AG10803 (cell line): ENCODE data around the gene GFAP.

Source experiments
- DNase-seq: peaks from one replicate; pipeline ENCODE4 v3.0.0; 2010; ENCODE audit warnings: low read depth
- H3K4me3 ChIP-seq: 2 replicates; pipeline ENCODE4 v1.5.1; 2011; ENCODE audit warnings: mild to moderate bottlenecking, low read length, control low read depth
- TF ChIP-seq, protein P1 (sequence below): conservative IDR thresholded peaks from 2 replicates; pipeline ENCODE4 v1.5.1; 2011; ENCODE audit warnings: mild to moderate bottlenecking, low read length, control low read depth, inconsistent platforms

GFAP gene

DNA sequence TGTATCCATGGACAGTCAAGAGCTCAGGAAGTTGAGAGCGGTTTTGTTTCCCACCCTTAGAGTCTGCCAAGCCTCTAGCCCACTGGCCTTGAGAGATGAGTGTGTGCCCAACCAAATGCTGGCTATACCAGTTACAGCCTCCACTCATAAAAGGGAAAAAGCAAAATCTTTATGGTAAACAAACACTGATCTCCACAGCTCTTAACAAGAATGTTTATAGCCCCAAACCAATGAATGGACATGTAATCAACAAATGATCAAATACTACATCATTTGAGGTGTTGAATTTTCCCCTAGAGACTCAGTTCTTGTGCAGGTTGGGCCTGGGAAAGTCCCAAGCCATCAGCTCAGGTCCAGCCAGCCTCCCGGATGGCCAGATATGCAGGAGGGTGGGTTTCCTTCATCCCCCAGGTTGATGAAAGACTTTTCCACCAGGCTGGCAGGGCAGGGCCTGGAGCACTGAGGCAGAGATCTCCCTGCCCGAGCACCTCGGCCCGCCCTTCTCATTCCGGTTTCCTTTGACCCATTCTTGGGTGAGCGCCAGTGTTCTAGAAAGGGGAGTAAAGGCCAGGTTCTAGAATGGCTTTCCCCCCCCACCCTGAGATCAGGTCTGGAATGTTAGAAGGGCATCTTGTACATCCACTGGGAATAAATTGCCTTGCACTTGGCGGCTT is 12.2 kb downstream of the GFAP start:
- H3K4me3 ChIP-seq, result no peak overlapping the region
- TF ChIP-seq, protein P1, sequence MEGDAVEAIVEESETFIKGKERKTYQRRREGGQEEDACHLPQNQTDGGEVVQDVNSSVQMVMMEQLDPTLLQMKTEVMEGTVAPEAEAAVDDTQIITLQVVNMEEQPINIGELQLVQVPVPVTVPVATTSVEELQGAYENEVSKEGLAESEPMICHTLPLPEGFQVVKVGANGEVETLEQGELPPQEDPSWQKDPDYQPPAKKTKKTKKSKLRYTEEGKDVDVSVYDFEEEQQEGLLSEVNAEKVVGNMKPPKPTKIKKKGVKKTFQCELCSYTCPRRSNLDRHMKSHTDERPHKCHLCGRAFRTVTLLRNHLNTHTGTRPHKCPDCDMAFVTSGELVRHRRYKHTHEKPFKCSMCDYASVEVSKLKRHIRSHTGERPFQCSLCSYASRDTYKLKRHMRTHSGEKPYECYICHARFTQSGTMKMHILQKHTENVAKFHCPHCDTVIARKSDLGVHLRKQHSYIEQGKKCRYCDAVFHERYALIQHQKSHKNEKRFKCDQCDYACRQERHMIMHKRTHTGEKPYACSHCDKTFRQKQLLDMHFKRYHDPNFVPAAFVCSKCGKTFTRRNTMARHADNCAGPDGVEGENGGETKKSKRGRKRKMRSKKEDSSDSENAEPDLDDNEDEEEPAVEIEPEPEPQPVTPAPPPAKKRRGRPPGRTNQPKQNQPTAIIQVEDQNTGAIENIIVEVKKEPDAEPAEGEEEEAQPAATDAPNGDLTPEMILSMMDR, result no peak
- no peak for DNase-seq

GRCh38 chr17:44902135-44902760 is 13.1 kb downstream of the GFAP start:
- DNase-seq, result no peak

DNA sequence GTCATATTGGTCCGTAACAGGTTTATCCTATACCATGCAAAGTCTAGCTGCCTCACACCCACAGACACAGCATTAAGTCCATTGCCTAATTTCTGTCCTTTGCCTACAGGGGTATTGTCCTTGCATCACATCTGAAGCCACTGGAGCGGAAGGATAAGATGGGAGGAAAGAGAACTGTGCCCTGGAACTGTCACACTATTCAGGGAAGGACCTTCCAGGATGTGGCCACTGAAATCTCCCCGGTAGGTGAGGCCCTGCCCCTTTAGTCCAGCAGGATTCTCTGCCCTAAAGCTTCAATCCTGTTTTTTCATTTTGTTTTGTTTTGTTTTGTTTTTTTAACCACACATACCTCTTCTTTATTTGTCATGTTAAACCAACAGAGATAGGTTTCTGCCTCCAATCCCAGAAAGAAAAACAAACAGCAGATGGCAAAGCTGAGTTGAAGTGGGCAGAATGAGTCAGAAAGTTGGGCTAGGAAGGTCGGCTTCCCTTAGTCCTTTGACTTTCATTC is 13.8 kb downstream of the GFAP start:
- TF ChIP-seq, protein P1, result peak; percentile 47
- no peak overlapping the region for H3K4me3 ChIP-seq
- DNase-seq, result peak; percentile 60

More at GRCh38 chr17:44902135-44902760, 13.1 kb downstream of the GFAP start:
- no peak overlapping the region for H3K4me3 ChIP-seq
- TF ChIP-seq, protein P1, result no peak

GRCh38 chr17:44900894-44901293 is 14.4 kb downstream of the GFAP start:
- DNase-seq, result peak; percentile 75
- H3K4me3 ChIP-seq, result no peak overlapping the region
- TF ChIP-seq, protein P1, result no peak

DNA sequence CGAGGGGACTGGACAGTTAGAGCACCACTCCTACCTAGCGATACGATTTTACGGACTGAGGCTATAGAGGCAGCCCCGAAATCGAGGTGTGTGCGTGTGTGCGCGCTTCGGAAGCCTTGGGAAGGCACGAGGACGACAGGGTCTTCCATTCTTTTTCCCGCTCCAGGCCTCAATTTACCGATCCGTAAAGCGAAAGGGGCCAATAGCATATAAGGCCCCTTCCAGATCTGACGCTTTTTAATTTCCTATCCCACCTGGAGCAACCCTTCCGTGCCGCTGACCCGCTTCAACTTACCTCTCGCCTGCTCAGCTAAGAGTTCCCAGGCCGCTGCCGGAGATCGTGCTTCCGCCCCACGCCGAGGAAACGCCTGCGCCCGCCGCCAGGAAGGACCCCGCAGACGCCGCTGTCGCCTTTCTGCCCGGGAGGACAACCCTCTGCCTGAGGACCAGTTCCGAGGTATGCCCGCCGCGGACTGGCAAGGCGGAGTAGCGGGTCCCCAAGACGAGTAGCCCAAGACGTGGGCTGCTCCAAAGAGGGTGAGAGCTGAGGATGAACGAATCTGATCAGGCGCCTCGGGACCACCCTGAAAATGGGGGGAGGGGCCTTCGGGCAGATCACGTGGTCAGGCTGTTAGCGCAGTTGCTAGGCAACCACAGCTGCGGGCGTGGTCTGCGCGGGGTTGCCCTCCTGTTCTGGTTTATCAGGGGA is 16.1 kb downstream of the GFAP start, which contains the start of gene EFTUD2:
TSS of gene EFTUD2 (minus strand) at position 372 of the 709 bp plus-strand sequence. CDS start 4,924 bp downstream, outside the sequence.
- H3K4me3 ChIP-seq, result peak within 1 kb of the TSS; percentile 95
- peak; percentile 88 for DNase-seq
- TF ChIP-seq, protein P1, result no peak

GRCh38 chr17:44898768-44899073 is 16.6 kb downstream of the GFAP start:
- DNase-seq, result peak; percentile 41
- TF ChIP-seq, protein P1, result no peak
- H3K4me3 ChIP-seq, result peak overlapping the region; percentile 95
